ENCODE results near the gene HLA-DOA.

The HLA-DOA gene

GRCh38 chr6:32995448-32995847, 13.9 kb downstream of the HLA-DOA start:
- in situ Hi-C loops (cut with MboI; ENCODE audit: low sequenced_read_pairs, unreplicated experiment): no loop called here
- TF ChIP-seq CTCF (IDR thresholded peaks at IDR 0.05; ENCODE audit: borderline replicate concordance, control extremely low read depth, extremely low read depth, insufficient read depth, missing control alignments): no peak
- no peak for DNase-seq (ENCODE audit: low spot score)

GRCh38 chr6:32993363-32993973, 15.9 kb downstream of the HLA-DOA start:
- DNase-seq (ENCODE audit: low spot score): no peak
- no peak for TF ChIP-seq CTCF (IDR thresholded peaks at IDR 0.05; ENCODE audit: borderline replicate concordance, control extremely low read depth, extremely low read depth, insufficient read depth, missing control alignments)
- in situ Hi-C loops (cut with MboI; ENCODE audit: low sequenced_read_pairs, unreplicated experiment): no loop called here

- in situ Hi-C loops (cut with MboI; ENCODE audit: low sequenced_read_pairs, unreplicated experiment): no loop called here
- TF ChIP-seq CTCF (IDR thresholded peaks at IDR 0.05; ENCODE audit: borderline replicate concordance, control extremely low read depth, extremely low read depth, insufficient read depth, missing control alignments): no peak
- no peak for DNase-seq (ENCODE audit: low spot score)
These were observed 17.4 kb downstream of the HLA-DOA start for GRCh38 chr6:32991972-32992371.

GRCh38 chr6:32989368-32989767, 20.0 kb downstream of the HLA-DOA start:
- no peak for DNase-seq (ENCODE audit: low spot score)
- in situ Hi-C loops (cut with MboI; ENCODE audit: low sequenced_read_pairs, unreplicated experiment): loop anchor here (5.0 kb wide), 1 partner anchor 102 kb away; no protein-coding TSS in a partner anchor
- TF ChIP-seq CTCF (IDR thresholded peaks at IDR 0.05; ENCODE audit: borderline replicate concordance, control extremely low read depth, extremely low read depth, insufficient read depth, missing control alignments): no peak

- peak; percentile 74 for DNase-seq (ENCODE audit: low spot score)
- in situ Hi-C loops (cut with MboI; ENCODE audit: low sequenced_read_pairs, unreplicated experiment): loop anchor here (5.0 kb wide), 1 partner anchor 98 kb away; no protein-coding TSS in a partner anchor
- TF ChIP-seq CTCF (IDR thresholded peaks at IDR 0.05; ENCODE audit: borderline replicate concordance, control extremely low read depth, extremely low read depth, insufficient read depth, missing control alignments): peak; percentile 84
These were observed 24.6 kb downstream of the HLA-DOA start for GRCh38 chr6:32984622-32985389.

- TF ChIP-seq CTCF (IDR thresholded peaks at IDR 0.05; ENCODE audit: borderline replicate concordance, control extremely low read depth, extremely low read depth, insufficient read depth, missing control alignments): no peak
- no peak for DNase-seq (ENCODE audit: low spot score)
- in situ Hi-C loops (cut with MboI; ENCODE audit: low sequenced_read_pairs, unreplicated experiment): no loop called here
These were observed 25.3 kb downstream of the HLA-DOA start for GRCh38 chr6:32983964-32984621.
